Activated CD4-positive, alpha-beta T cell treated with anti-CD3 and anti-CD28 coated beads, Interleukin-2, amount 50 U/mL, for 48 hours (primary cell): ENCODE results near the gene CROCC2.

Experiments used
- DNase-seq, 2 experiments: peaks; one replicate each; pipeline ENCODE4 v3.0.0-alpha.2; 2020

Gene CROCC2

DNA sequence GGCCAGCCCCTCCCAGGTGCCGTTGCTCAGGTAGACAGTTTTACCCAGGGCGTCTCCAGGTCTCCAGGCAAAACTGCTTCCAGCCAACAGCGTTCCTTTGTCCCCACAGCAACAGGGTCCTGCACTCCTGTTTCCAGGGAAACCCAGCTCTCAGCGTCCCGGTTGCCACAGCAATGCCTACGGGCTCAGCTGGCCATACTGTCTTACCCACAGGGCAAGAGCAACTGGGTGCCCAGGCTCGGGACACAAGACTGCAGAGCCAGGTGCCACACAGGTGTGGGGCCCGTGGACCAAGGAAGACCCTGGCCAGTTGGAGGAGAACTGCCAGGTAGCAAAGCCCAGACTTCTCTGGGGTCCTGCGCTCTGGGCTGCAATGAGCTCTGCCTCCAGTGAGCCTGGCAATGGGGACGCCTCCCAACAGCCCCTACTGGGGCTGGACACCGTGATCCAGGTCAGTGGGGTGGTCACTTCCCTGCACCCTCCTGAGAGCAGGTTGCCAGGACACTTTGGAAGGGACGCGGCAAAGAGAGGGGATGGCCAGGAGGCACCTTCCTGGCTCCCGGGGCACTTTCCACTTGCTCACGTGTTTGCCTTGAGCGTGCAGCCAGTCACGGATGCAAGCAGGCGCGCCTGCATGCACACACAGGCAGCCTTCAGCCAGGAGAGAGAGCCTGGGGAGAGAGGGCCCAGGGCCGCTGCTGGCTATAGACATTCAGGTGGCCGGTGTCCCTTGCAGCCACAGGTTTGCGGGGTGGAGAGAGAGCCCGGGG lies at the start of gene CROCC2:
Gene CROCC2 (plus strand): TSS at position 196 of the 770 bp plus-strand sequence. CDS start 178 bp downstream, at position 374.
- DNase-seq: no peak

DNA sequence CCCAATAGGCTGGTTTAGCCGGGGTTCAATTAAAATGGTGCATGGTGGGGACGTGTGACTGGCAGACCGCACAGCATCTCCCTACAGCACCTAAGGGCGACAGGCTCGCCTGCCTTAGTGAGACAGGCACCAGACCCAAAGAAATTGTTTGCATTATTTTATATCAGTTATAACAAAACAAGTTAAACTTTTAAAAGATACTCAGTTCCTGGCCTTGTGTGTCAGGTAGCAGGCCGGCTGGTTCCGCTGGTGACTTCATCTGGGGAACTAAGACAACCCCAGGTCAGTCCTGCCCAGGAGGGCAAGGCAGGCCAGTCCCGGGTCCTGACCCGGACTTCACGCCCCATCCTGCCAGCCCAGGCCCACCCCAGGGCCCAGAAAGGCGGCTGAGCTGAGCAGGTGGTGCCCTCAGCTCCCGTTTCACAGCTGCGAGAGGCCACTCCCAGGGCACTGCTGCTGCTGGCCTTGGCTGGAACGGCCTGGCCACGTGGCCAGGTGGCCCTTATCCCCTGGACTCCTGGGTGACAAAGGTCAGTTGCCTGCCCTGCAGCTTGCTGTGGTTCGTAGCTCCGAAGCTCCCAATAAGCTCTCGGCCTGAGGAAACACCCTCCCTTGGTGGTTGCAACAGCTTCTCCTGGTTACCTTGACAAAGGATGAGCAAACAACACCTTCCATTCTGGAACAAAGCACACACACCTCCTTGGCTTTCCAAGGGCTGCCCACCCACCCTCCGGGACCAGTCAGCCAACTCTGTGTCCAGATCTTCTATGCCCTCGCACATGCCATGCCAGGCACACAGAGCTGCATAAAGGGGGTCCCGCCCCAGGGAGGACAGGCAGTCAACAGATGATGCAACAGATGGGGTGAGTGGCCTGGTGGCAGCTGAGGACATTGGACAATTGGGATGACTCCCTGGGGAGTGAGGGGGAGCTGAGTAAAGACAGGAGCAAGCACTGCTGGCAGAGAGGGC lies 48.8 kb upstream of the CROCC2 start:
- DNase-seq: no peak

DNA sequence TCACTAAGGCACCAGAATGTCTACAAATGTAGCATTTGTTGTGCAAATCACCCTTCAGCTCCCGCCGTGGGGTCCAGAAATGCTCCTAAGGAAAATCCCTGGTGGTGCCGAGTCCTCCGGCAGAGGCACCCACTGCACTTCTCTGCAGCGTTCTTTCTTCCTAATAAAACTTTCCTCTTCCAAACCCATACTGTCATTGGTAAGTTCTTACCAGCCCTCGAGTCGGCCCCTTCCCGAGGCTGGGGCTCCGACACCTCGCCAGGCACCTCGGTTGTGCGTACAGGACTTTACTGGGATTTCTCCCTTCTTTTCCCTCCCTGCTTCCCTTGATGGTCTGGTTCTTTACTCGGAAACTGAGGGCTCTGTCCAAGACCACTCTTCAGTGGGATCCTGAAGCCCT lies 47.8 kb upstream of the CROCC2 start:
- DNase-seq: no peak

DNA sequence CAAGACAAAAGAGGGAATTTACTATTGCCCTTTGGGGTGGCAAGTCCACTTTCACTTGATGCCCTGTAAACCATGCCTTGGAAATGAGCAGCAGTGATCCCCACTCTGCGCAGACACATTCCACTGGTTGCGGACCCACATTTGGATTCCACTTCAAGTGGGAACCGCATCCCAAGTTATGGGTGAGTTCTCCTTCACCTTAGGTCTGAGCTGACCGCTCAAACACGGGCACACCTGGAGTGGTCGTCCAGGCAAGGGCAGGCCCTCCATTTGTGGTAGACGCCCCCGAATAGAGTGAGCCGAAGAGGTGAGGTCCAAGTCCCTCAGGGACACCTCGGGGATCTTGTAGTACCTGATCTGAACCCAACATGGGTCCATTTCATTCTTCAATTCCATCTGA lies 47.3 kb upstream of the CROCC2 start:
- DNase-seq: no peak

DNA sequence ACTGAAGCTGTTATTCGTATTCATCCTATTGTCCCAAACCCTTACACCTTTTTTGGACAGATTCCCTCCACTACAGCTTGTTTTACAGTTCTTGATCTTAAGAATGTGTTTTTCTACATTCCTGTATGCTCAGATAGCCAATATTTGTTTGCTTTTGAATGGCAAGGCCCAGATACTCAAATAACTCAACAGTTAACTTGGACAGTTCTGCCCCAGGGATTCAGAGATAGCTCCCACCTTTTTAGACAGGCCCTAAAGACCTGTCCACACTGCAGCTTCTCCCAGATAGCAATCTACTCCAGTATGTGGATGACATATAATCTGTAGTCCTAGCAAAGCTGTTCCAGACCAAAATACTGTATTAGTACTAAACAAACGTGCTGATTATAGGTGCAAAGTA lies 44.6 kb upstream of the CROCC2 start:
- no peak for DNase-seq

DNA sequence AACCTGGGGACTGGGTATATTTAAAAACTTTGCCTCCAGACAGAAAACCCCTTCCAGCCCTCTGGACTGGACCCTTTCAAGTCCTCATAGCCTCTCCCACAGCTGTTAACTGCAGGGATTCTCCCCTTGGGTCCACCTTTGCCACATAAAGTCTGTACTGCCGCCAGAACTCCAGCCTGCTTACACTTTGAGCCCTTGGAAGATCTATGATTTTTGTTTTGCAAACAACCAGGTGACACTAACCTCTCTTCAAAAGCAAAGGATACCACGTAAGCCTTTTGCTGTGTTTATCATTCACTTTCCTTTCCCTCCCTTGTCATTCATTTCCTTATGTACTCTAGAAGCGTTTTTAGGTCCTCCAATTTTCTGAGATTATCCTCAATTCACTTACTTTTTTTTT lies 41.7 kb upstream of the CROCC2 start:
- no peak for DNase-seq

DNA sequence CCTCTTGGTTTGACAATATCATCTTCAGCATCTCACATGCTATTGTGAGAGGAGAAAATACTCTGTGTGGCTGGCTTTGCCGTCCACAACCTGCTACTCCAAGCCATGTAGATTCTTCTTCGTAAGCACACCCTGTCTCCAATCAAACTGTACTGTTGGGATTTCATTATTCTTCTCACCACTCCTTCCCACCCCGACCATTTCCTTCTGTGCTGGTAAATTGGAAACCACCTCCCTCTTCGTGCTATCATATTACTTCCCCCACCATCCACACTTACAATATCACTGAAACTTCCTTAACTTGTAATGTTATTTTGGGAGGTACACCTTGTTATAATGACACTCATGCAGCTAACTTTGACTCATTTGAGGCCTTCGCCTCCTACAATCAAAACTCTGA lies 40.7 kb upstream of the CROCC2 start:
- no peak for DNase-seq

DNA sequence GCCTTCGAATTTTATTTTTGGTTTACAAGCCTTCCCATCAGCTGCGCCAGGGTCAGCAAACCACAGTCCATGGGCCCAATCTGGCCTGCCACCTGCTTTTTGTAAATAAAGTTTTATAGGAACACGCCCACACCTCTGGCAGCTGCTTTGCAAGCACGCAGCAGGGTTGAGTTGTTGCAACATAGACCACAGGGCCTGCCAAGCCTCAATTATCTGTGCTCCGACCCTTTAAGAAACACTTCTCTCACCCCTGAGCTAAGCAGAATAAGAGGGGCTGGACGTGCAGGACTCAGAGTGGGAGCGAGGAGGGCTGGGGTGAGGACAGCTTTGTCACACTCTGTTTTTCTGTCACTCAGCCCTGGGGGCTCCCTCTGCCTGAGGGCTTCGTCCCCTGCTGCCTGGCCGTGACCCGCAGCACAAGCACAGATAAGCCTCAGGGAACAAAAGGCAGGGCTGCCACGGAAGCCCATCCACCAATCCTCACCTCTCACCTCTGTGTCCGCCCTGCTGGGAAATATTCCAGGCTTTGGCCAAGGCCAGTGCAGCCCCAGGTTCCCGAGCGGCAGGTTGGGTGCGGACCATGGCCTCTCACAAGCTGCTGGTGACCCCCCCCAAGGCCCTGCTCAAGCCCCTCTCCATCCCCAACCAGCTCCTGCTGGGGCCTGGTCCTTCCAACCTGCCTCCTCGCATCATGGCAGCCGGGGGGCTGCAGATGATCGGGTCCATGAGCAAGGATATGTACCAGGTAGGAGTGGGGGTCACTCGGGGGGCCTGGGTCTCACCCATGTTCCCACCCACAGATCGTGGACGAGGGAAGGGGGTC lies 37.6 kb upstream of the CROCC2 start, which contains the start of gene AGXT:
Gene AGXT (plus strand): TSS at position 539 of the 823 bp plus-strand sequence. CDS start 42 bp downstream, at position 581.
- DNase-seq: no peak

DNA sequence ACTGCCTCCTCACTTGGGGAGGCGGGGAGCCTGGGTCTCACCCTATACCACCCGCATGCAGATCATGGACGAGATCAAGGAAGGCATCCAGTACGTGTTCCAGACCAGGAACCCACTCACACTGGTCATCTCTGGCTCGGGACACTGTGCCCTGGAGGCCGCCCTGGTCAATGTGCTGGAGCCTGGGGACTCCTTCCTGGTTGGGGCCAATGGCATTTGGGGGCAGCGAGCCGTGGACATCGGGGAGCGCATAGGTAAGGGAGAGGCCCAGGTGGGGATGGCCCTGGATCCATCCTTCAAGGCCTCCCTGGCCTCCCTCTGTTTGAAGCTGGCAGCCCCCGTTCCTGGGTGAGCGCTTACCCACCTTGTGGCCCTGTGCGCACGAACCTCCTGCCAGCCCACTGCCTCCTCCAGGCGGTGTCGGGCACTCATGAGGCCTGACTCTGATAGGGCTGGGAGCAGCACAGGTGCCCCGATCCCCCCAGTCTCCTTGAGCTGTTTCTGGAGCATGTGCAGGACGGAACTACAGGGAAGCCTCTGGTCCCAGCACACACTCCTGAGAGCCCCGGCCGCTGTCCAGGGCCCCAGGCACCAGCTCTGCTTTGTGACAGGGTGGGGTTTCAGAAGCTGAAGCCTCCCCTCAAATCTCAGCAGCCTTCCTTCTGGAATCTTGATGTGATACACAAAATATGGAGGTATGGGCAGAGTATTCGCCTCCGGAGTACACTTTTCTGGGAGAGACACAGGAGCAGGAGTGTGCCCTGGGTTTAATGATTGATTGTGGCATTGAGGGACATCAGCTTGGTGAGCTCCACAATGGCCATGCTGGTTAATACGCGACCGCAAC lies 36.8 kb upstream of the CROCC2 start:
- no peak for DNase-seq

DNA sequence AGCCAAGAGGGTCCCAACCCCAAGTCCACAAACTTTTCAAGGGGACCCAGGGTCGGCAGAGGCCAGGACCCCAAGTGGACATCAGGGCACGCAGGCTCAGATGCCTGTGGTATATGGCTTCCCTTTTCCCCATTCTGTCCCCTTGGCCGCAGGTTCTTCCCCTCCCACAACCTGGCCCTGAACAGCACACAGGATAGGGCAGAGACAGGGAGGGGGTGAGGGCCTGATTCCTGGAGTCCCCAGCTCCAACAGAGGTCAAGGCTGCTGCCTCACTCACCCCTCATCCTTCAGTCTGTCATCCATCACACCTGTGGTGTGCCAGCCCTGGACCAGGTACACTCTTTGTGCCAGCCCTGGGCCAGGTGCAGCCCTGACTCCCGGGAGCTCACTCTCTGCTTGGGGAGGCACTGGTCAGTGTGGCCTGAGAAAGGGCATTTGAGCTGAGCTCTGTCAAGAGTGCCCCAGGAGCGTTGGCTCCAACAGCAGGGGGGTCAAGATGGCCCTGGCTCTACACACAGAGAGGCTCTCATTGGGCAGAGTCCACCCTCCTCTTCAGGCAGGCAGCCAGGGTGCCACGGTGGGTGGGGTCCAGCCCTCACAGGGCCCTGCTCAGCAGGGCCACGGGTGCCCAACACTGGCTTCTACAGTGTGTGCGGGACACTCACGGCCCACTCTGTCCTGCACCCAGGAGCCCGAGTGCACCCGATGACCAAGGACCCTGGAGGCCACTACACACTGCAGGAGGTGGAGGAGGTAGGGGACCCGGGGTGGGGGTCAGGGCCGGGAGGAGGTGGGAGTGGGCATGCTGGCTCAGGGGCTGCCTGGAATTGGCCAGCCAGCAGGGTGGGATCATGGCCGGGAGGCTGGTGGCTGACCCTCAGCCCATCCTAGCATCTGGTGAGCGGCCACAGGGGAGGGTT lies 35.9 kb upstream of the CROCC2 start:
- DNase-seq: no peak

DNA sequence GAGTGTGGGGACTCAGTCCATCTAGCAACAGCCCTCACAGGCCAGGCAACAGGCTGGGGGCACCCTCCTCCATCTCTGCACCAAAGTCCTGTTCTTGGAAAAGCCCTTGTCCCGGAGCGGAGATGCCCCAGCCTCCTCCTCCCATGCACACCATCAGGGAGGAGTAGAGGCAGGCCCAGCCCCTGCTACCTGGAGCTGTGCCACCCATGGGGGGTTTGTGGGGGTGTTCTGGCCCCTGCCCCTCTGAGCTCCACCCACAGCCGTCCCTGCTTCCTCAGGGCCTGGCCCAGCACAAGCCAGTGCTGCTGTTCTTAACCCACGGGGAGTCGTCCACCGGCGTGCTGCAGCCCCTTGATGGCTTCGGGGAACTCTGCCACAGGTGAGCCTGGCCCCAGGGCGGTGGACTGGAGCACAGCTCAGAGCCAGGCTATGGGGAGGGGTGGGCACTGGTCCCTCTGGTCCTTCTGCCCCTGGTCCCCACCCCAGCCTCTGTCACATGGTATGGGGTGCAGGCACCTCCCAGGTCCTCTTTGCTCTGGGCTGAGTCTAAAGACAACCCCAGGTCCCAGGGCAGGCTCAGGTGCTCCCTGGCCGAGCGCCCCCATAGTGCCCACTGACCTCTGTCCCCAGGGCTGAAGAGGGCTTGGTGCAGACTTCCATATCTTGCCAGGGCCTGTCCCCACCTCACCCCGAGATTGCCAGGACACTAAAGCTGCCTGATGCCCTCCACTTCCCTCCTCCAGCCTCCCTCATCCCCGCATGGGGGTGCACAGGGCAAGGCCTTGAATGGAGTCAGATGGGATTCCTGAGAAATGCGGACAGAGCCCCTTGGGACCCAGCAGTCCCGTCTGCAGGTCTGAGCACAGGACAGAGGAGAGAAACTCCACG lies 34.8 kb upstream of the CROCC2 start:
- DNase-seq: no peak

DNA sequence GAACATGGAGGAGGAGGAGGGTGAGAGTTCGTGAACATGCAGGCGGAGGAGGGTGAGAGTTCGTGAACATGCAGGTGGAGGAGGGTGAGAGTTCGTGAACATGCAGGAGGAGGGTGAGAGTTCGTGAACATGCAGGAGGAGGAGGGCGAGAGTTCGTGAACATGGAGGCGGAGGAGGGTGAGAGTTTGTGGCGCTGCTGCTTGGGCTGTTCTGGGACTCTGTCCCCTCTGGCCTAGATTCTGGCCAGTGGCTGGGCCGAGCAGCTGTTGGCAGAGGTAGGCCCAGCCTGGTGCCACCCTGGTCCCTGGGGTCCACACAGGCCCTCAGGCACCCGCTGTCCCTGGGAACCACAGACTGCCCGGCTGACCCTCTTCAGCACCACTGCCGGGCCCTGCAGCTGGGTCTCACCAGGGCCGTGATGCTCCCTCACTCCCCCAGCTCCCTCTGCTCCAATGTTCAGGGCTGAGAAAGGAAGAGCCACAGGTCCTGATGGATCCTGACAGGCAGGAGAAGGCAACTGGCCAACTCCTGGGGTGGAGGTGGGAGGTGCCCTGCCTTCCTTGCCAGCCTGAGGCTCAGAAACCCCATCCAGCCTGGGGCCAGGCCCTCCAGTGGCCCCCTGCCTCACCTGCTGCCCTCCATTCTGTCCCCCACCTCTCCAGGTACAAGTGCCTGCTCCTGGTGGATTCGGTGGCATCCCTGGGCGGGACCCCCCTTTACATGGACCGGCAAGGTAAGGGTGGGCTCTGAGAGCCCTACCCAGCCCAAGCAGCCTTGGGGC lies 33.6 kb upstream of the CROCC2 start:
- no peak for DNase-seq

DNA sequence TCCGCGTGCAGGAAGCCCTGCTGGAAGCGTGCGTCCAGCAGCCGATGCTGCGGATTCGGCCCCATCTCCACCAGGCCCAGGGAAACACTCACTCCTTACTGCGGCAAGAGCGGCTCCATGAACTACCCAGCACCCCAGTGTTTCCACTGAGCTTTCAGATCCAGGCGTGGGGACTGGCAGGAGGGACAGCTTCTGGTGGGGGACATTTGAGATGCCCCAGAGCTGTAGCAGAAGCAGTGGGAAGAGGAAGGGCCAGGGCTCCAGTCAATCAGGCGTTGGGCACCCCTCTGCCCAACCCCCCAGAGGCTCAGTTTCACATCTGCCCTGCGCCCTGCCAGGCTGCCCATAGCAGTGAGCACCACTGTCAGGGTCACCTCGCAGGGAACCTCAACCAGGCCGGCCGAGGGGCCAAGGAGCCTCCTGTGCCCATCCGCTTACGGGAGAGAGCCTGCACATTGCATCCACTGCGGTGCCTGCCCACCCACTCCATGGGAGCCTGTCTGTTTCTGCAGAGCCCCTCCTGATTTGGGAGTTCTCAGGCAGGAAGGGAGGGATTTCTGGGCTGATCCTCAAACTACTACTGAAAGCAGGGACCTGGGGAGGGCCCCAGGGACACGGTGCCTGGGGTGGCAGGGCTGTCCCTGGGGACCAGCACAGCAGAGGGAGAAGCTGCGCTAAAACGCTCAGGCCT lies 32.9 kb upstream of the CROCC2 start:
- no peak for DNase-seq

DNA sequence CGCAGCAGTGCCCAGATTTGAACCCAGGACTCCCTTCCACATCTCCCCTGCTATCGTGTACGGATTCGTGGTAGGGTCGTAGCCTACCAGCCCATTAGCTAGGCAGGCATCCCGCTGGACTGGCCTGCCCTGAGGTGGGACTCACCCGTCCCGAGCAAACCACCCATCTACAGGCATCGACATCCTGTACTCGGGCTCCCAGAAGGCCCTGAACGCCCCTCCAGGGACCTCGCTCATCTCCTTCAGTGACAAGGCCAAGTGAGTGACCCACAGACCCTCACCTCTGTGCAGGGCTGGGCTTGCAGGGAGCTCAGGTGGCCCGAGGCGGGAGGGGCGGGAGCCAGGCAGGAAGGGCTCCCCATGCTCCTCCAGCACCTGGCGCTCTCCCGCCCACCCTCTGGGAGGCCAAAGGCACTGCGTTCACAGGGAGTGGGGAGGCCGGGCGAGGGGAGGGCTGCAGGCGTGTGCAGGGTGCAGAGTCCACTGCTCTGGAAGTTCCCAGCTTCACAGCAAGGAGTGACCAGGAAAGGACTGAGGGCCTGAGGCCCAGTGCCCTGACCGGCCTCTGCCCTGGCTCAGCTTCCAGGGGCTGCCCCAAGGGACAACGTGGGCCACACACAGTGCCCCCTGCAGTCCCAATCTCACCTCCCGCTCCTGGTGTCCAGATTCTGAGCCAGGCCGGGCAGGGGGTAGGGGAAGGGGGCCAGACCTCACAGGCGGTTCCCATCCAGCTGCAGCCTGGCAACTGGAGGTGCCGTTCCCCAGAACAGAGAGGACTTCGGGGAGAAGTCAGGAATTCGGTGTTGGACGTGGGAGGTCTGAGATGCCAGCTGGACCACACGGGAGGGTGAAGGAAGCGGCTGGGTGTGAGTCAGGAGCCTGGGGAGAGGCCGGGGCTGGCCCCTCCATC lies 32.1 kb upstream of the CROCC2 start:
- no peak for DNase-seq

DNA sequence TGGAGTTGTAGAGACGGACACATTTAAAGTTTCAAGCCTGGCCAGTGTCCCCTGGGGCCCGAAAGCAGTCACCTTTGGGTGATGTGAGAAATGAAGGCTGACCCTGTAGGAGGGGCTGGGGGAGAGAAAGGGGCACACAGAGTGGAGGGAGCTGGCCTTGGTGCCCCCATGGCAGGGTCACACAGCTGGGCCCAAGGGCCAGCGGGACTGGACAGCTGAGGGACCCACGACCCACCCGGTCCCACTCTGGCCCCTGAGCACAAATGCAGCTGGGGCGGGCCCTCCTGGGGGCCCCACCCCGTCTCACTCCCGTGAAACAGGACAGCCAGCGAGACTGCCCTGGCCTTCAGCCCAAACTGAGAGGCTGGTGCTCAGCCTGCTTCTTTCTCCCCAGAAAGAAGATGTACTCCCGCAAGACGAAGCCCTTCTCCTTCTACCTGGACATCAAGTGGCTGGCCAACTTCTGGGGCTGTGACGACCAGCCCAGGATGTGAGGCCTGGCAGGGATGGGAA lies 31.4 kb upstream of the CROCC2 start:
- no peak for DNase-seq

DNA sequence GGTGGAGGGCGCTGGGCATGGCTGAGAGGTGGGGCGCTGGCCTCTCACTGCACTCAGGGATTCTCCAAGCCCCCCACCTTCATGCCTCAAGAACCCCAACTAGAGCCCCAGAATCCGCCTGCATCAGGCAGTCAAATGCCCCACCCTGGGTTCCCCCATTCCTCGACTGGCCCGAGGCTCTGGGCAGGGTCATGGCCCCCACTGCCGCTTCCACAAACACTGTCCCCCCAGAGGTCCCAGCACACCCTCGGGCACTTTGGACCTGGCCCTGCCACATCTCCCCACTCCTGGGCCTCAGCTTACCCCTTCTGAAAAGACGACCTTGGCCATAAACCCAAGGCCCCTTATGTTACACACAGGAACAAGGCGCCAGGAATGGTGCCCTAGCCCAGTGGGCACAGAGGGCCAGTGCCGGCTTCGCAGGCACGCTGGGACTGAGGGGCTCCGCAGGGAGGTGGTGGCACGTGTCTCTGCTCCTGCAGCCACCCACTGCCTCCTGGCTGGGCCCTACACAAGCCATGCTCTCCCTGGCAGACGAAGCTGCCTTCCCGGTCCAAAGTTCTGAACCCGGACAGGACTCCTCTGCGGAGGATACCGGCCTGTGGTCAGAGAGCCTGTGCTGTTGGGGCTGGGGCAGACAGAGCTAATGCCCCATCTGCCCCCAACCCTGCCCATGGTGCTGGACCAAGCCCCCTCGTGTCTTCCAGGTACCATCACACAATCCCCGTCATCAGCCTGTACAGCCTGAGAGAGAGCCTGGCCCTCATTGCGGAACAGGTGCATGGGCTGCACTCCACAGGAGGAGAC lies 30.7 kb upstream of the CROCC2 start:
- no peak for DNase-seq
